HG03103 (cell line): Measurements from ENCODE around the gene KRTAP15-1.

Experiments
- ATAC-seq: cut with Tn5 transposase; IDR thresholded peaks from one replicate; pipeline ENCODE4 v1.9.1; 2021; ENCODE audit warnings: low read depth; ENCODE audit not compliant: unreplicated experiment

The KRTAP15-1 gene

GRCh38 chr21:30439975-30440374, at the start of gene KRTAP15-1:
Gene KRTAP15-1 (plus strand): TSS chr21:30440275. CDS start chr21:30440328, 53 bp downstream.
- no peak for ATAC-seq

GRCh38 chr21:30391492-30392025, 48.5 kb upstream of the KRTAP15-1 start:
- no peak for ATAC-seq

- no peak for ATAC-seq
These were observed 44.3 kb upstream of the KRTAP15-1 start, which contains the start of gene KRTAP13-1 for GRCh38 chr21:30395731-30396130. Gene KRTAP13-1 (plus strand): TSS chr21:30396031. CDS start chr21:30396087, 56 bp downstream.

DNA sequence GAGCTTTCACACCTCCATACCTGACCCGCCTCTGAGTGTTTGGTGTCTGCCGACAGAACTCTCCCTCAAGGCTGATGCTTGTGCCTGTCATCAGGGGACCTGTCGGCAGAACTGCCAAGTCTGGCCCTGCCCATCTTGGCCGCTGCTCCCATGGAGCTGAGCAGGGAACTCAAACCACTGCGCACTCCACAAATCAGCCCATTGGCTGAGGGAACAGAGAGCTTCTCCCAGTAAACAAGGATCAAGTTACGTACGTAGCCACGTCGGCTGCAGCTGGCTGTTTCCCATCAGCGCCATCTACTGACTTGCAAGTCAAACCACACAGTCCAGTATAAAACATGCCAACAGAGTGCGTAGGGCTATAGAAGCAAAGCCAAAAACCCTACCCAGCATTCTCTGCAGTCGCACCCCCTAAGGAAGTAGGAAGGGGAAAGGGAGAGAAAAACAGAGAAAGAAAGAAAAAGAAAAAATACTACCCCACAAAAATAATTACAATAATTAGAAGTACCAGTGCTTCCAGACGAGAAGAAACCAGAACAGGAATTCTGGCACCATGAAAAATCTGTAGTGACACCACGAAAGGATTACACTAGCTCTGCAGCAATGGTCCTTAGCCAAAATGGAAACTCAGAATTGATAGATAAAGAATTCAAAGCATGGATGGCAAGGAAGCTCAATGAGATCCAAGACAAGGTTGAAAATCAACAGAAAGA, 31.1 kb upstream of the KRTAP15-1 start:
- no peak for ATAC-seq

DNA sequence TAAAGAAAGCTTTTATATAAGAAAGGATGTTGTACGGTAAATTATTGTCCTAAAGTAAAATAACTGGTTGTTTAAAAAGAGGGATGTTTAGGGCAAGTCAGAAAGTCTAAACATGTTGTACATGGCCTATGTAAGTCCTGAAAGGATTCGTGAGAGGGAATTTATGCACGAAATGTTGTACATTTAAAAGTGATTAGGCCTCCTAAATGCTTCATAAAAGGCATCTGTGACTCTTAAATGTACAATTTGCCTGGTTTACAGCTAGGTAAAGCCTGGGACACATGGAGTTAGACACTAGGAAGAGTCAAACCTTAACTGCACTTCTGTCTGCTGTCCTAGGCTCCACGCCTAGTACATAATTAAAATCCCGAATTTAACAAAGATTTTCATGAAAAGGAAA, 24.1 kb upstream of the KRTAP15-1 start:
- ATAC-seq = no peak

DNA sequence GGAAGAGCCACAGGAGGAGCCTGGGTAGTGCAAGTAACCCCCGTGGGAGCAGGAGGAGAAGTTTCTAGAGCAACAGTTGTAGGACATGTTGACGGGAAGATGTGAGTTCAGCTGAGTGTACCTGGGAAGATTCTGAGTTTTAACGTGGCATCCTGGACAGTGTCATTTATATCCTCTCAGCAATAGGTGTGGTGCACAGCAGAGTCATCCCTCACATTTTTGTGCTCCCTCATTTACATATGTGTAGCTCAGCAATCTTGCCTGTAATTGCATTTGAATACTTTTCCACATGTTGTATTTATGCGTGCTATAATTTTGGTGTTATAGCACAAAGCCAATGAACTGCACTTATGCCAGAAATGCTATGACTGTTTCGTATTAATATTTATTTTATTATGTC, 14.2 kb upstream of the KRTAP15-1 start, which contains the start of gene KRTAP13-3:
TSS of gene KRTAP13-3 (minus strand) at position 101 of the 400 bp plus-strand sequence. CDS start at position 87, 14 bp downstream.
- no peak for ATAC-seq

GRCh38 chr21:30426731-30427130, 13.3 kb upstream of the KRTAP15-1 start:
- no peak for ATAC-seq

GRCh38 chr21:30430170-30430655, 9.9 kb upstream of the KRTAP15-1 start, which contains the start of gene KRTAP13-4:
Gene KRTAP13-4 (plus strand): TSS chr21:30430220. CDS start chr21:30430276, 56 bp downstream.
- ATAC-seq = no peak

DNA sequence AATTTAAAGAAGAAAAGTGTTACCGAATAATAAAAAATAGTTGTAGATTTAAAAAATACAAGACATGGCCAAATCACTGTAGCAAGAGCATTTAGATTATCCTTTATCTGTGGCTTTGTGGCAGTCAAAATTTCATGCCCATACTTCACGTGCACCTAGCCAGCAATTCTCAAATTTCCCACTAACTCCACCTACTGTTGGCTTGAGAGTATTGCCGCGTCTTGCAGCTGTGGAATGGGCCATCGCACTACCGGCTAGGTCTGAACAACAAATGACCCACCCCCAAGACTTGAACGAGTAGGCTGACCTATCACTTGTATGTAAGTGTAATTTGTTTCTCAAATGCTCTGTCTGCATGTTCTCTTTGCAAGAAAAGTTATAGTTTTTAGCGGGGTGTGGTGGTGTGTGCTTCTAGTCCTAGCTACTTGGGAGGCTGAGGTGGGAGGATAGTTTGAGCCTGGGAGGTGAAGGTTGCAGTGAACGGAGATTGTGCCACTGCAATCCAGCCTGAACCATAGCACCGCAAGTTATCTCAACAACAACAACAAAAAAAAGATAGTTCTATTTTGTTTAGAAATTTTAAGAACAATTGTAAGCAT, 5.9 kb upstream of the KRTAP15-1 start:
- ATAC-seq = peak; percentile 74

DNA sequence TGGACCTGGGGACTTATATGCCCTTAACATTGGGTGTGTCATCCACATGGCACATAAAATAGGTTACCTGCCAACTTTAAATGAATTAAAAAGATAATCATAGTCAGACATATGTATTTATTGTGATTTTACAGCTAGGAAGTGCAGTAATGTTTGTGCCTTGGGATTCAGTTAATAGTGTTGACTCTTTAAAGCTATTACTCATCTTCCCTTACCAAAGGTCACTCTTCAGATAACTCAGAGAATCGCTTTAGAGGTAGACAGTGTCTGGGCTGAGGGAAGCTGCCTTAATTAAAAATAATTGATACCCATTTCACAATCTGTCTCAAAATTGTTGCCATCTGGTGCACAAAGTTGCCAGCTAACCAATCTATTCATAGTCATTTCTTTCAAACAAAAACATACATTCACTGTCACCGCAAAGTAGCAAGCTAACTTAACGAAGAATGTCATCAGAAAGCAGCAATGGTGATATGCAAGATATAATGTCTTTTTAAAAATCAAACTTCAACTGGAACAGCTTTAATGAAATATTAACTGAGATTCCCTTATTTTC, 3.0 kb upstream of the KRTAP15-1 start:
- no peak for ATAC-seq

DNA sequence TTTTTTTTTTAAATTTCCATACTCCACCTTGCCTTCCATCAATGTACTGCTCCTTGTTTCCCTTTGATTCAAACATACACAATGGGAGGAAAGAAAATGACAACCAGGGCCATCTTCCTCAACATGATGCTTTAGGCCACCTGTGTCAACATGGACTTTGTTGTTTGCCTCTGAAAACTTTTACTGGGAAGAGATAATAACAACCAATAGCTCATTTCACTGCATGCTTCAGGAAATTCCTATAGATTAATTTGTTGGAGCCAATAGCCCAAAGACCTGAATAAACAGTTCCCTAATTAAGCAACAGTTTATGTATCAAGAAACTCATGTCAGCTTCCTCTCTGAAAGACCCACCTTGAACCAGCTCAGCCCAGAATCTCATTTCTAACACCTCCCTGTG, 3.2 kb downstream of the KRTAP15-1 start:
- no peak for ATAC-seq

DNA sequence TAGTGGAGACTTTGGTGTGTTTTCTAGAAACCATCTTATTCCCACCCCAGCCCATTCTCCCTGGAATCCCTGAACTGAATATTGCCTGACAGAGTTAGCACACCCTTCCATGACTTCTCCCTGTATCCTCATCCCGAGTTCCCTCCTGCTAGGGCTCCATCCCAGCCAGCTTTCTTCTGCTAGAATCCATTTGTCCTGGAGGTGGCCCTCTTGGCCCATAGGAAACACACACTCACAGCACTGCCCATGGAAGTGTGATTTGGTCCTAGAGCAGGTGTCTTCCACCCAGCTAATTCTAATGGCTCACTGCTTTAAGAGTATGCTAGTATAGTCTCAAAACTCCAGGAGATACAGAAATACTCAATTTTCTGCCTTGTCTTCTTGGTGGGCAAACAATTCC, 4.1 kb downstream of the KRTAP15-1 start:
- no peak for ATAC-seq

GRCh38 chr21:30447056-30447455, 7.0 kb downstream of the KRTAP15-1 start:
- no peak for ATAC-seq

DNA sequence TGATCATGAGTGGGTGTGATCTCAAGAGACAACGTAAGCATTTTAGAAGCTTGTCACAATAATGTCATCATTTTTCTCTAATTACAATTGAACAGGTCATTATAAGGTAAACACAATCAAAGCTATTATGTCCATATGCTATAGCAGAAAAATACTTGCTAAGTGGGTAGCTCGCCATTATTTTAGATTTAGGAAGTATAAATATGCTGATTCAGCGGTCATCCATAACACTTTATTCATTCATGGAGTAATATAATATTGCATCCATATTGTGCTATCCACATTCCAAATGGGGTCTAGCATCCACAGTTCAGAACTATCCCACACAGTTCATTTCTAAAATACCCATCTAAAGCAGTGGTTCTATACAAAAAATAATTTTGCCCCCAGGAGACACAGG, 8.4 kb downstream of the KRTAP15-1 start:
- no peak for ATAC-seq

DNA sequence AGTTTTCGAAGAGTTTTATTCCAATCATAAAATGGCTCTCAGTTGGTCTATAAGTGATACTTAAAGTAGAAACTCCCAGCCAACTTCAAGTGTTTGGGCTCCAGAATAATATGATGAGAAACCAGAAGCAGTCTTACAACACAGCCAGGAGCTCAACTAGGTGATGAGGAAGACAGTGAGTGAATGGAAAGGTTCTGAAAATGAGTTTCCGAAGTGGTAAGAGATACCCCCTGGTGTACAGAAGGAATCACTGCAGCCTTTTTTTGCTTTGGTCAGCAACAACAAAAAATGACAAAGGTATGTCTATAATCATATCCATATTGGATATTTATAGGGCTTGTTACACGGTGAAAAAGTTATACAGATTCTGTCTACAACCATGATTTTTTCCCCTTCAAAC, 23.6 kb downstream of the KRTAP15-1 start:
- no peak for ATAC-seq

GRCh38 chr21:30468900-30469714, 29.0 kb downstream of the KRTAP15-1 start:
- no peak for ATAC-seq

GRCh38 chr21:30478004-30478403, 37.9 kb downstream of the KRTAP15-1 start:
- ATAC-seq = no peak

- no peak for ATAC-seq
These were observed 39.2 kb downstream of the KRTAP15-1 start for GRCh38 chr21:30479259-30479658.

GRCh38 chr21:30480145-30480544, 40.1 kb downstream of the KRTAP15-1 start, which contains the start of gene KRTAP19-1:
Gene KRTAP19-1 (minus strand): TSS chr21:30480367. CDS start chr21:30480317, 50 bp downstream.
- ATAC-seq = no peak

- no peak for ATAC-seq
These were observed 42.1 kb downstream of the KRTAP15-1 start for GRCh38 chr21:30482130-30482529.
